Measurements from ENCODE around the gene ATMIN.

DNA sequence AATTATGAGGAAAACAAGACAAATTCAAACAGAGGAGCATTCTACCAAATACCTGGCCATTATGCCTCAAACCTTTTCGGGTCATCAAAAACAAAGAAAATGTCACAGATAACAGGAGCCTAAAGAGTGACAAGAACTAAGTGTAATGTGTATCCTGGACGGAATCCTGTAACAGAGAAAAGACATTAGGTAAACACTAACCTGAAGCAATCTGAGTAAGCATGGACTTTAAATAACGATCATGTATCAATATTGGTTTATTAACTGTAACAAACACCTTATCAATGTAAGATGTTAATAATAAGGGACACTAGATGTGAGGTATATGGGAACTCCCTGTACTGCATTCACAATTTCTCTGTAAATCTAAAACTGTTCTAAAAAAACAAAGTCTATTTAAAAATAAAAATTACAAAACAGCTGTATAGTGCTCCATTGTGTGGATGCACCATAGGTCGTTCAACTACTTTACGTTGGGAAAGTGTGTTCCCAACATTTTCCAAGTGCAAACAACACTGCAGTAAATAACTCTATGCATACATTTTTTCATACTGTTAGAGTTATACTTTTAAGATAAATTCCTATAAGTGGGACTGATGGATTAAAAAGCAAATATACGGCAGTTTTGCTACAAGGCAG is 43.7 kb upstream of the ATMIN start:
- TF ChIP-seq, protein P1, sequence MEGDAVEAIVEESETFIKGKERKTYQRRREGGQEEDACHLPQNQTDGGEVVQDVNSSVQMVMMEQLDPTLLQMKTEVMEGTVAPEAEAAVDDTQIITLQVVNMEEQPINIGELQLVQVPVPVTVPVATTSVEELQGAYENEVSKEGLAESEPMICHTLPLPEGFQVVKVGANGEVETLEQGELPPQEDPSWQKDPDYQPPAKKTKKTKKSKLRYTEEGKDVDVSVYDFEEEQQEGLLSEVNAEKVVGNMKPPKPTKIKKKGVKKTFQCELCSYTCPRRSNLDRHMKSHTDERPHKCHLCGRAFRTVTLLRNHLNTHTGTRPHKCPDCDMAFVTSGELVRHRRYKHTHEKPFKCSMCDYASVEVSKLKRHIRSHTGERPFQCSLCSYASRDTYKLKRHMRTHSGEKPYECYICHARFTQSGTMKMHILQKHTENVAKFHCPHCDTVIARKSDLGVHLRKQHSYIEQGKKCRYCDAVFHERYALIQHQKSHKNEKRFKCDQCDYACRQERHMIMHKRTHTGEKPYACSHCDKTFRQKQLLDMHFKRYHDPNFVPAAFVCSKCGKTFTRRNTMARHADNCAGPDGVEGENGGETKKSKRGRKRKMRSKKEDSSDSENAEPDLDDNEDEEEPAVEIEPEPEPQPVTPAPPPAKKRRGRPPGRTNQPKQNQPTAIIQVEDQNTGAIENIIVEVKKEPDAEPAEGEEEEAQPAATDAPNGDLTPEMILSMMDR (IDR thresholded peaks at IDR 0.05; ENCODE audit: low read depth, low read length), result no peak
- no peak for TF ChIP-seq EZH2phosphoT487 (IDR thresholded peaks at IDR 0.05; ENCODE audit: low read depth)

All from OCI-LY3 (cell line).